Thyroid gland (tissue), 4 donors: ENCODE measurements around the gene SLC9B2.

Source experiments
- CTCF ChIP-seq, 6 experiments: fragments of 200-600 bp in 3 of 6; fragments of 450-650 bp in 3 of 6; sonication (generic) in 3 of 6; IDR thresholded peaks; one replicate each; pipeline ENCODE4 v1.5.1; 2016 to 2019; ENCODE audit warnings: antibody characterized with exemption in 6 of 6, mild to moderate bottlenecking in 2 of 6, inconsistent platforms in 1 of 6, moderate library complexity in 1 of 6
- POLR2A ChIP-seq, 2 donors: fragments of 450-650 bp; IDR thresholded peaks; one replicate each; pipeline ENCODE4 v1.6.1; 2017; ENCODE audit warnings: antibody characterized with exemption in 2 of 2, mild to moderate bottlenecking in 2 of 2, moderate library complexity in 1 of 2

- no peak for TF ChIP-seq CTCF (IDR thresholded peaks at IDR 0.05)
- no peak for TF ChIP-seq POLR2A (IDR thresholded peaks at IDR 0.05)
Measured at GRCh38 chr4:103011378-103012025, 65.1 kb downstream of the SLC9B2 start.
